ENCODE results near the gene CGNL1. TPM values are rescaled to one million over a fixed set of nuclear protein-coding genes. Genes with fewer than 3 reads are reported as not detected.
A peak's percentile ranks its signal among the peaks of the same experiment; 100 is the strongest.

CGNL1 gene
- total RNA-seq, 1 donor from 2014 or later = 4.0 TPM

DNA sequence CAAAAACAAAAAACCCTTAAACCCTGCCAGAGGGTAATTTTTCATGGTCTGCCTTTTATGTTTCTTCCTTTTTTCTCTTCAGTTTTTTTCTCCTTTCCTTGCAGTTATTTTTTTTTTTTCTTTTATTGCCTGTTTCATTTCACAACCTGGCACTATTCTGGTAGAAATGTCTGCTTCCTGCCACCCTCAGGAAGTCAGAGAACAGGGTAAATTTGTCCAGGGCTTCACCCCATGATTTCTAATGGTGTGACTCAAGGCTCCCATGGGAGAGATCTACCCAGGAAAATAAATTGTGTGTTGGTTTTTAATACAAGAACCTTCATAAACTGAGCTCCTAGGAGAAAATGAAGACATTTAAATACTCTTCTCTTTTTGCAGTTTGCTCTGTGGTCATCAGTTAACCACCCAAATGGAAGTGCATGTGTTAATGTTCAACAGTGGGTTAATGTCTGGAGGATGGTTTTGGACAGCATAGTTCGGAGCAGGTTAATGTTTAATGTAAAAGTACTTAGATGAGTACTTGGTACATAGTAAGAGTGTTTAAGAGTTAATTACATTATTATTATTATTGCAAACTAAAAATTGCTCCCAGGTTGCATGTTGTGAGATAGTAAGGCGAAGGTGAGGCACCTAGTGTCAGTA is 45.9 kb downstream of the CGNL1 start:
- peak; percentile 44 for DNase-seq (ENCODE audit: low read depth)

DNA sequence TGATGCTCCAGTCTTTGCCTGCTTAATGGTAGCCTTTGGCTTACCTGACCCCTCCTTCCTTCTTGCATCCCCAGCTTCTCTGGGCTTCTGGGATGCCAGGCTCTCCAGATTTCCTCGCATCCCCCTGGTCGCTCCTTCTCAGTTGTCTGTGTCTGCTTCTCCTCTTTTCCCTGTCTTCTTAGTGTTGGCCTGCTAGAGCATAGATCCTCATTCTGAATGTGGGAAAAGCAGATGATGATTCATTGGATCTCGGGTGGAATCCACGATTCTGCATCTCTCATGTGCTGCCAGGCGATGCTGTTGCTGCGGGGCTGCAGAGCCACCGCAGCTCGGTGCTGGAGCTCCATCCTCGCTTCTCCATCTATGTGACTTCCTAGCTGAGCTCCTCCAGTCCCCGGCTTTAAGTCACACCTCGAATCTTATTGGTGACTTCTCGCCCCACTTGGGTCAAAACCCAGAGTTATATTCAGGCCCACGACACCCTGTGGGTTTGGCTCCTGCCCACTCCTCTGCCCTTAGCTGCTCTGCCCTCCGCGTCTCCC is 47.4 kb downstream of the CGNL1 start:
- no peak for DNase-seq (ENCODE audit: low read depth)

DNA sequence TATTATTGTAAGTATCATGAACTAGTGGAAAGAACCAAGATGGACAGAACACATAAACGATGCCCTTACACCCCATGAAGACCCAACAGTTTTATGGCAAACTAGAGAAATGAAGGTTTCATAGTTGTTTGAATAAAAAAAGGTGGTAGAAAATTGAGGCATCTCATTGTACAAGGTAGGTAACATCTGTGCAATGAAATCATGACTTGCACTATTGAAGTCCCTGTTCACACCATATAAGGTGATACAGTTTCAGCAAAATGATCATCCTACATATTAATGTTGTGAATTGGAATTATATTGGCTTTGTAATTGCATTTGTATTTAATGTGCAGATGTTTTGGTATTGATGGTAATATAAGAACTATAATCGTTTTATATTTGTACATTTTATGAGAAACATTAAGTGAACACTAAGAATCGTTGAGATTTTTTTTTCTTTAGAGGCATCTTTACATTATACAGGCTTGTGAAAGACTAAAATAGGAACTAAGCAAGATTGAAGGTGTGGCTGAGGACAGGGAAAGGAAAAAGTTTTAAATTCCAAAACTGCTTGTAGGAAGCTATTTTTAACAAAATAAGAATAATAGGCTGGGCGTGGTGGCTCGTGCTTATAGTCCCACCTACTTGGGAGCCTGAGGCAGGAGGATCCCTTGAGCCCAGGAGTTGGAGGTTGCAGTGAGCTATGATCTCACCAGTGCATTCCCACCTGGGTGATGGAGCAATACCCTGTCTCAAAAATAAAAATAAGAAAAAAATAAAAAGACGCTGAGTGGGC is 48.5 kb downstream of the CGNL1 start:
- DNase-seq (ENCODE audit: low read depth) = no peak

DNA sequence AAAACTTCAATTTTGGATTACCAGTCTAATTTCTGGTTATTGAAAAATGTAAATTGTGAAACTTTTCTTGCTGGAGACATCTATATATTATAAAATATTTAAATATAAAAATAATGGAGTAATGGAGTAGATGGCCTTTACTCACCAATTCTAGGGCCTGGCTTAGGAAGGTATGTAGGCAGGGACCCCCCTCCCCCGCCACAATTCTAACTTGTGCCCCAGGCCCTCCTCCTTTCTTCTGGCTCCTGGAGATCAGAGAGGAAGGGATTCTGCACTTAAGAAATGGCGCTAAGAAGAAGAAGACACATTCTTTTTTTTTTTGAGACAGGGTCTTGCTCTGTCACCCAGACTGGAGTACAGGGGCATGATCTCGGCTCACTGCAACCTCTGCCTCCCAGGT is 49.5 kb downstream of the CGNL1 start:
- no peak for DNase-seq (ENCODE audit: low read depth)

DNA sequence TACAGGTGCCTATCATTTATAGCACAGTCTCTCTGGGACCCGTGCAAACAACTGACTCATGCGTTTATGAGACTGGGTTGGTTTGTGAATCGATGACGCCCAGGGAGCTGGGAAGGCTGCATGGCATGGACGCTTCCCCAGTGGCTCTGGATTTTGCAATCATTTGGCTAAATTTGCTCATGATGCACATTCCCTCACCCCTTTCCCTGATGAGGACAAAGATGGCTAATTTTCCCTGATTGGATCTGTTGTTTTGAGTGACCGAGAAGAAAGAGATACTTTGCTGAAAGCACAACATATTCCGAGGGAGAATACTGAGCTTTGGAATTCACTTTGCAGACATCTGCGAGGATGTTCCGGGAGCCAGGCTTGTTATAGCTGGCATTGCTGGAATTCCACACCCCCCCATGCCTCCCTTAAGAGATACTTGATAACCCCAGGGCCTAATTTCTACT is 51.1 kb downstream of the CGNL1 start:
- DNase-seq (ENCODE audit: low read depth) = peak; percentile 59

DNA sequence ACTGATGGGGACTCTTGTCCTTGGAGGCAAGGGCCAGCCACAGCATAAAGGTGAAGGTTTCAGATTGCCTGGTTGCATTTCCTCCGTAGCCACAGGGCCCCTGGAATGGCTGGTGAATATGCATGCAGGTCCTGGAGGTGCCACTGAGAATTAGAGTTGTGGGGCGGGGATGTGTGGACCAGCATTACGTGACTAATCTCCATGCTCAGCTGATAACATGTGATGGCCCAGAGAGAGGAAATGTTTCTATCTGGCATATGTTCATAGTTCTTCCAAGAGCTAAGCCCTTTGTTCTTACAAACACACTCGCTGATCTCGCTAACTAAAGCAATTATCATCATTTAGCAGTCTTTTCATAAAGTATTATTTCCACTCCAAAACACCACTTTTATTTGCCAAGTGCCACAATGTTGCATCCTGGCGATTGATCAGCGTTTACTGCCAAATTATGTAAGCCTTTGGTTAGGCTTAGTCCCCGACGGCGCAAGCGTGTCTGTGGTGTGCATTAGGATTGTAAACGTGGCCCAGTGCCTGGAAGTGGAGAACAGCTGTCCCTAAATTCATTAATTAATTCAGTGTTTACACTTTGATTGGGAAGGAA is 55.9 kb downstream of the CGNL1 start:
- no peak for DNase-seq (ENCODE audit: low read depth)

DNA sequence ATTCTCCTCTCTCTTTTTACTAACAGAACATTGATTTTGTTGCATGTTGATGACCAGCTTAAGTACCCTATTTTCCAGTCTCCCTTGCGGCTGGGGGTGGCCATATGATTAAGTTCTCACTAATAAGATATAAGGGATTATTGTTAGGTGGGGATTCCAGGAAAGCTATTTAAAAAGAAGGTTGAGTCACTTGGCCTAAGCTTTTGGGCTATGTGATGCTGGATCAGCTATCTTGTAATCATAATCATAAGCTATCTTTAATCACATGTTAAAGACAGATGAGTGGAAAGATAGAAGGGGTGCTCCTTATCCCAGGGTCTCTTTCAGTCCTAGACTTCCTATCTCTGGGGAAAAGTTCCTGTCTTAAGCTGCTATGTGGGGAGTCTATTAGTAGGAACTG is 59.9 kb downstream of the CGNL1 start:
- DNase-seq (ENCODE audit: low read depth) = no peak

DNA sequence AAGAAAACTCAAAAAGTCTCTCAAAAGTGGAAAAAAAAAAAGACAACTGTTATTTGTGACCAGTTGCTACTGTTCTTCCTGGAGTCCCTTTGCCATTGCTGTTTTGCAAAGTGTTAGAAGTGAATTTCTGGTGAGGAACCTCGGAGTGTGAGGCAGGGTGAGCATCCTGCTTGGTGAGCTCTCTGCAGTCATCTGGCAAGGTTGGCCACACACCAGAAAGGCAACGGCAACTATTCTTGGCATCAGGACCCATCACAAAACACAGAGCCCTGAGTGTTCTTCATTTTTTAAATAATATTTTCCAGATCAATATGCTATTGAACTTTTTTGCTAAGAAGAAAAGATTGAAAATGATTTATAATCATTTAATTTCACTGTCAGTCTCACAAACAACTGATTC is 60.7 kb downstream of the CGNL1 start:
- DNase-seq (ENCODE audit: low read depth) = no peak

DNA sequence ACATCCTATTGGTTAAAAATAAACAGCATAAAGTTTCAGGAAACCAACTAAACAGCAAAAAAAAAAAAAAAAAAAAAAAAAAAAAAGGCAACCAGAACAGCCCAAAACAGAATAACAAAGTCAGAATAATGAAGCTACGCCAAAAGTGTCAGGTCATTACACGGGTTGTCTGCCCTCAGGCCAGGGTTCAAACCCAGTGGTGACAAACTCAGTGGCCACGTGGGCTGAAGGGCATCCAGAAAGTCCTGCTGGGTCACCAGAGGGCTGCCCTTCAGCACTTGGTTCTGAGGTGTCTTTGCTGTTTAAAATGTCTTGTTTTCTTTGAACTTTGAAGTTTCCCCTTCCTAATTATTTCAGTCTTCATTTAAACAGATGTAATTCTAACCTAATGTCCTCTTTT is 61.3 kb downstream of the CGNL1 start:
- no peak for DNase-seq (ENCODE audit: low read depth)

DNA sequence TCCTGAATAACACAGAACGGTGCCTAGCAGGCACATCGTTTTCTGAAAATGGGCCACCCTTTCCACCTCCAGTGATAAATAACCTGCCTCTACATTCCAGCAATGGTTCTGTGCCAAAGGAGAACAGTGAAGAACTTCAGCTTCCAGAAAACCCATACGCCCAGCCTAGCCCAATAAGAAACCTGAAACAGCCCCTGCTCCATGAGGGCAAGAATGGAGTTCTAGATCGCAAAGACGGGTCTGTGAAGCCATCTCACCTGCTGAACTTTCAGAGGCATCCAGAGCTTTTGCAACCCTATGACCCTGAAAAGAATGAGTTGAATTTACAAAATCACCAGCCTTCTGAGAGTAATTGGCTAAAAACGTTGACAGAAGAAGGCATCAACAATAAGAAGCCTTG is 61.9 kb downstream of the CGNL1 start:
- no peak for DNase-seq (ENCODE audit: low read depth)

DNA sequence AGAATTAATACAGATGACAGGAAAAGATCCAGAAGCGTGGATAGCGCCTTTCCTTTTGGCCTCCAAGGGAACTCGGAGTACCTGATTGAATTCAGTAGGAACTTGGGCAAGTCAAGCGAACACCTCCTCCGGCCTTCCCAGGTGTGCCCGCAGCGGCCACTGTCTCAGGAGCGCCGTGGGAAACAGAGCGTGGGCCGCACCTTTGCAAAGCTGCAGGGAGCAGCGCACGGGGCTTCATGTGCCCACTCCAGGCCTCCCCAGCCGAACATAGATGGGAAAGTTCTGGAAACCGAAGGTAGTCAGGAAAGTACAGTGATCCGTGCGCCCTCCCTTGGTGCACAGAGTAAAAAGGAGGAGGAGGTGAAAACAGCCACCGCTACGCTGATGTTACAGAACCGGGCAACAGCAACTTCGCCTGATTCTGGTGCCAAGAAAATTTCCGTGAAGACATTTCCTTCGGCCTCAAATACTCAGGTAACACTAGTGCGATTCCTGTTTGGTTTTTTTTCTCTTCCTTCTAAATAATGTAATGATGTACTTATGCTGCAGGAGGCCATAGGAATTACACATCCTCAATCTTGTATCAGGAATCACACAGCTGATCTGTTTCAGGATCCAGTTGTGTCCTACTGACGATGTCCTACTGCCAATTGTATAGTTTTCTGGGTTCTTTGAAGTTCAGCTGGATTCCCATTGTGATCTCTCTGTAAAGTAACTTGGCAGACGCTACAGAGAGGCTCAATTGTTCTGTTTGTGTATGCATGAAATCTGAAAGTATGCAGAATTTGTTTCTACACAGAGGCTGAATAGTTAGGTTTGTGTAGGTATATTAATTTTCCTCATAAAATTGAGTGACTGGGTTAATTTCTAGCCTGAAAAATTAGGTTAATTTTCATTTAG is 63.1 kb downstream of the CGNL1 start:
- DNase-seq (ENCODE audit: low read depth) = no peak

DNA sequence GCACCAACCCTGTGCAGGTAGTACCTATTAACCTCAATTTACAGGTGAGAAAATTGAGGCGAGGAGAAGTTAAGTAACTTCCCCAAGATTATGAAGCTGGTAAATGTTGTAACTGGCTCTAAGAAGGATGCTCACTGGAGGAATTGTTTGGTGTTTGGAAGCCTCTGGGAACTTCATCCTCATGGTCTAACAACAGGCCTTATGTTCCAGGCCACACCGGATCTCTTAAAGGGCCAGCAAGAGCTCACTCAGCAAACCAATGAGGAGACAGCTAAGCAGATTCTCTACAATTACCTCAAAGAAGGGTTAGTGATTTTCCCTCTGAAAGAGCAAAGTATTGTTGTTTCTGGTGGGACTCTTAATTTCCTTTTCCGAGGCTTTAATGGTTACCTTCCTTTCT is 63.9 kb downstream of the CGNL1 start:
- no peak for DNase-seq (ENCODE audit: low read depth)

DNA sequence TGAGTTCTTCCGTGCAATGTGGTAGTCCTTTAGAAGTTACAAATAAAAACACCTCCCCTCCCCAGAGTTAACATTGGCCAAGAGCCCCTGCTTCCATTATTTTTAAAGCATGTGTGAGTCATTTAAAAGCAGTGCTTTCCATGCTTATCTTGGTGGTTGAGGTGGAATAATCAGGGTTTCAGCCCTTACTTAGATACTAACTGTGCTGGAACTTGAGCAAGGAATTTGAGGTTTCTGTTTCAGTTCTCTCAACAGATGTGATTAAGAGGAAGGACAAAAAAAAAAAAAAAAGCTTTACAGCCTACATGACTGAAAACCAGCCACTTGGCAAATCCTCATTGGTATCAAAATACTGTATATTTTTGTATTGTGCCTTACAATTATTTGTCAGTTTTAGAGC is 64.5 kb downstream of the CGNL1 start:
- peak; percentile 62 for DNase-seq (ENCODE audit: low read depth)

DNA sequence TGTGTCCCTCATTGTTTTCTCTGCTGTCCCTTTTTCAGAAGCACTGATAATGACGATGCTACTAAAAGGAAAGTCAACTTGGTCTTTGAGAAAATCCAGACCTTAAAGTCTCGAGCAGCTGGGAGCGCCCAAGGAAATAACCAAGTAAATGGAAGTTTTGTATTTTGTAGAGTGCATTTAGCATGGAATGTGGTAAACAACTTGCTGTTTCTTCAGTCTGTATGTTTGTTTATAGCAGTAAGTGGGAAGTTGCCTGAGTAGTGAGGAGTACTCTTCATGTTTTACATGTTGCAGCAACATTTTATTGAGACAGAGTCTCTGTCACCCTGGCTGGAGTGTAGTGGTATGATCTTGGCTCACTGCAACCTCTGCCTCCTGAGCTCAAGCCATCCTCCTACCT is 66.0 kb downstream of the CGNL1 start:
- no peak for DNase-seq (ENCODE audit: low read depth)

DNA sequence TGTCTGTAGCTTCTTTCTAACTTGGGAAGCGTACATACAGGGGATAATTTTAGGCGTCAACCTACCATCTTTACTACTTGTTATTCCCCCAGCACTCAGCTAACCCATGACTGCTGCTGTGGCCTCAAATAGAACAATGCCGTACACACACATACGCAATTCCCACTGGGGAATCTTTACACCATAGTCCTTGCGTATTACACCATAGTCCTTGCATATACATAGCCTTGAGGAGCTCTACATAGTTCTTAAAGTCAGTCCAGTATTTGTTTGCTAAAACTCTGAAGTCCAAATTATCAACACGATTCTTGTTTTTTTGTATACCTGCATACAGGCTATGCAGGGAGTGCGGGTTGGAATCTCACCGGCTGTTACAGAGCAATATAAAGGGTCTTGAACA is 67.2 kb downstream of the CGNL1 start:
- DNase-seq (ENCODE audit: low read depth) = no peak

DNA sequence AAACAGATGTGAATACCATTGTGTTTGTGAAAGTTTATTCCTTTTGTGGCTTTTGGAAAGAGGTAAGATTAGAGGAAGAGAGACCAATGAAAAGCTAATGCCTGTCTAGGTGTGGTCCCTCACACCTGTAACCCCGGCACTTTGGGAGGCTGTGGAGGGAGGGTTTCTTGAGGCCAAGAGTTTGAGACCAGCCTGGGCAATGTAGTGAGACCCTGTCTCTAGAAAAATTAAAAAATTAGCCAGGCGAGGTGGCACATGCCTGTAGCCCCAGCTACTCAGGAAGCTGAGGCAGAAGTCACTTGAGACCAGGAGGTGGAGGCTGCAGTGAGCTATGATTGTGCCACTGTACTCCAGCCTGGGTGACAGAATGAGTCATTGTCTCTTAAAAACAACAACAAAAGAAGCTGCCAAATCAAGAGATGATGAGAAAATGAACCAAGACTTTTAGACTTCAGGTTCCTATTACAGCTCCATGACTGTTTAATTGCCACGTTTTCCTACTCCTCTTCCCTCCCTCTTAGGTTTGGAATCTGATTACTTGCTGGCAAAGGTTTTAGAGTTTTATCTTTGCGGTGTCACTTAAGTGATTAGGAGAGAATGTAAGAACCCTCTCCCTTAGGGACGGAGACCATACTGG is 68.7 kb downstream of the CGNL1 start:
- DNase-seq (ENCODE audit: low read depth) = no peak

DNA sequence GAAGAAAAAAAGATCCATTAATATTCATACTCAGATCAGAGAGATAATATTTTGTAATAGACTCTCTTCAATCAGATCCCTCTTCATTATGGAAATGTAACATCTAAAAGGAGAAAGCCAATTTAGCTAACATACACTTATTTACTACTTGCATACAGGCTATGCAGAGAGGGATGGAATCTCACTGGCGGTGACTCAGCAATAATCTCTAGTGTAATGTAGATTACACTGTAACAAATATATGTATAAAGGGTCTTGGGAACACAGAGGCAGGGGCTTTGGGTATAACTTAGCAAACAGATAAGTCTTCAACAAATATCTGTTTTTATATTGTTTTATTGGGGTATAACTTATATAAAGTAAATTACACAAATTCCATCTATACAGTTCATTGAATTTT is 69.6 kb downstream of the CGNL1 start:
- no peak for DNase-seq (ENCODE audit: low read depth)

DNA sequence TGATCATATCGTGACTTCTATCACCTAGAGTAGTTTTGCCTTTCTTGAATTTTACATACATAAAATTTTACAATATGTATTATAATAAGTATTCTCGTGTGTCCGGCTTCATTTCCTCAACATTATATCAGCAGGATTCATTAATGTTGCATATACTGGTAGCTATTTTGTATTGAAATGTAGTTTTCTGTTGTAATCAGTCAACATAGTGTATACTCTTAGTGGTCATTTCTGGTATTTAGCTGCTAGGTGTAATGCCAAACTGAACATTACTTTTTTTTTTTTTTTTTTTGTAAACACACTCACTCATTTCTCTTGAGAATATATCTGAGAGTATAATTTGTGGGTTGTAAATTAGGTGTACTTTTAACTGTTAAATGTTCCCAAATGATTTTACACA is 70.1 kb downstream of the CGNL1 start:
- no peak for DNase-seq (ENCODE audit: low read depth)

DNA sequence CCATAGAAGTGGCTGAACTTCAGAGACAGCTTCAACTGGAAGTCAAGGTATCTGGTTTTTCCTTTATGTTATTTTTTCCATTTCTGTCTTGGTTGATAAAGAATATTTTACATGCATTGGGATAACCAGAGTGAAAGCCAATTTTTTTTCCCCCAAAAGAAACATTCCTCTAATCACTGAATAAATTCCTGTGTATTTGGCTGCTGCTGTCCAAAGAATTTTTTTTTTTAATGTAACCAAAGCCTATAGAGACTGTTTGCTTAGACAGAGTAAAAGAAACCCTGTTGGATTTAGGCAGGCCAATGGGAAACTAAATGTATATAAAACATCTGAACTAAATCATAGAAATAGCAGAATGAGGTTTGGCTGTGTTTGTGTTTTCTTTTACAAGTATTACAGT is 75.2 kb downstream of the CGNL1 start:
- no peak for DNase-seq (ENCODE audit: low read depth)

DNA sequence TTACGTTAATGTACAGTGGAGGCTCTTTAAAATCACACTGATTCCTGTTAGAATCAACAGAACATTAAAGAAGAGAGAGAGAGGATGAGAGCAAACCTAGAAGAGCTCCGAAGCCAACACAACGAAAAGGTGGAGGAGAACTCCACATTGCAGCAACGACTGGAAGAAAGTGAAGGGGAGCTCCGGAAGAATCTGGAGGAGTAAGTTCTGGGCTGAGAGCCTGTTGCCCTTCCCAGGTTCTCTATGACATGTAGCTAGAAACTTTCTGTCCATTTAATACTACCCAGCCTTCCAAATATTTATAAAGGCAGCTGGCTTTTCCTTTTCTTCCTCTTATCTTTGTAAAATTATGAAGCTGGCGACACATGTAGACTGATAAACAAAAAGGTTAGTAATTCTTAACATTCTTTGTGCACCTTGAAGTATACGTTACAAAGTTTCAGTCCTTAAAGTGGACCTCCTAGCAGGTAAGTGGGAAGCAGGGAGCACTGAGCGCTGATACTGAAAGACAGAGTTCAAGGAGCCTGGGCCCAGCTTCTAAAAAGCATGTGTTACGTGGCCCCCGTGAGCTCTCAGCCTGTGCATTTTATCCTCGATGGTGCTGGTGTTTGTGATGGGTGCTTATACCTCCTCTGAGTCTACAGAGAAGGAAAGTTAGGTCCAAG is 75.9 kb downstream of the CGNL1 start:
- DNase-seq (ENCODE audit: low read depth) = no peak

All from myocyte (in vitro differentiated cells).